Measurements from ENCODE around the gene AACS. TPM values are rescaled to one million over a fixed set of nuclear protein-coding genes. Genes with fewer than 3 reads are reported as not detected.
"Not testable (repeated sequence)": the region's sequence is repeated elsewhere in the genome, so short reads cannot be mapped to it uniquely, and the experiment has no call there.

AACS gene
- polyA plus RNA-seq, 1 donor: 19.1 TPM

- no peaks in the 10 kb centered on the region for H3K9me3 ChIP-seq (ENCODE audit: control insufficient read depth, low read depth, low read length)
- H3K27ac ChIP-seq (ENCODE audit: low read length): no peak overlapping the region
- peaks cover 24% of the 10 kb centered on the region for H3K36me3 ChIP-seq (ENCODE audit: control insufficient read depth, insufficient read depth, low read length)
- H3K4me1 ChIP-seq (ENCODE audit: control insufficient read depth, insufficient read depth, low read length): no peaks in the 10 kb centered on the region
- no peaks in the 10 kb centered on the region for H3K27me3 ChIP-seq (ENCODE audit: control insufficient read depth, insufficient read depth, low read length)
- DNase-seq: no peak
- WGBS (ENCODE audit: insufficient coverage, low lambda C conversion rate): no CpG with 5 or more reads among the region's 14 CpGs
- H3K4me3 ChIP-seq (ENCODE audit: low read length): no peak overlapping the region
These were observed 69.3 kb downstream of the AACS start for GRCh38 chr12:125134576-125134975.

- Histone ChIP-seq H3K9me3 (ENCODE audit: control insufficient read depth, low read depth, low read length) (no peaks in the 10 kb centered on the region), H3K4me3 (ENCODE audit: low read length) (no peak overlapping the region), H3K4me1 (ENCODE audit: control insufficient read depth, insufficient read depth, low read length) (no peaks in the 10 kb centered on the region), H3K27ac (ENCODE audit: low read length) (no peak overlapping the region), H3K27me3 (ENCODE audit: control insufficient read depth, insufficient read depth, low read length) (no peaks in the 10 kb centered on the region), H3K36me3 (ENCODE audit: control insufficient read depth, insufficient read depth, low read length) (peaks cover 24% of the 10 kb centered on the region)
- no peak for DNase-seq
- WGBS (ENCODE audit: insufficient coverage, low lambda C conversion rate): no CpG with 5 or more reads among the region's 8 CpGs
These were observed 70.7 kb downstream of the AACS start for GRCh38 chr12:125135906-125136305.

- 95% methylated on average over 4 of the region's 19 CpGs for WGBS (ENCODE audit: insufficient coverage, low lambda C conversion rate)
- Histone ChIP-seq H3K27ac (ENCODE audit: low read length) (no peak overlapping the region), H3K9me3 (ENCODE audit: control insufficient read depth, low read depth, low read length) (no peaks in the 10 kb centered on the region), H3K4me1 (ENCODE audit: control insufficient read depth, insufficient read depth, low read length) (no peaks in the 10 kb centered on the region), H3K27me3 (ENCODE audit: control insufficient read depth, insufficient read depth, low read length) (no peaks in the 10 kb centered on the region), H3K4me3 (ENCODE audit: low read length) (no peak overlapping the region), H3K36me3 (ENCODE audit: control insufficient read depth, insufficient read depth, low read length) (peaks cover 24% of the 10 kb centered on the region)
- no peak for DNase-seq
These were observed 71.5 kb downstream of the AACS start for GRCh38 chr12:125136702-125137101.

GRCh38 chr12:125137766-125138344, 72.6 kb downstream of the AACS start:
- H3K36me3 ChIP-seq (ENCODE audit: control insufficient read depth, insufficient read depth, low read length): peaks cover 20% of the 10 kb centered on the region
- H3K4me3 ChIP-seq (ENCODE audit: low read length): no peak overlapping the region
- H3K4me1 ChIP-seq (ENCODE audit: control insufficient read depth, insufficient read depth, low read length): no peaks in the 10 kb centered on the region
- H3K27ac ChIP-seq (ENCODE audit: low read length): no peak overlapping the region
- H3K27me3 ChIP-seq (ENCODE audit: control insufficient read depth, insufficient read depth, low read length): no peaks in the 10 kb centered on the region
- no peaks in the 10 kb centered on the region for H3K9me3 ChIP-seq (ENCODE audit: control insufficient read depth, low read depth, low read length)
- no CpG with 5 or more reads among the region's 17 CpGs for WGBS (ENCODE audit: insufficient coverage, low lambda C conversion rate)
- no peak for DNase-seq

- DNase-seq: no peak
- Histone ChIP-seq H3K27ac (ENCODE audit: low read length) (no peak overlapping the region), H3K27me3 (ENCODE audit: control insufficient read depth, insufficient read depth, low read length) (no peaks in the 10 kb centered on the region), H3K4me1 (ENCODE audit: control insufficient read depth, insufficient read depth, low read length) (no peaks in the 10 kb centered on the region), H3K4me3 (ENCODE audit: low read length) (no peak overlapping the region), H3K36me3 (ENCODE audit: control insufficient read depth, insufficient read depth, low read length) (peaks cover 11% of the 10 kb centered on the region), H3K9me3 (ENCODE audit: control insufficient read depth, low read depth, low read length) (no peaks in the 10 kb centered on the region)
- 56% methylated on average over 5 of the region's 22 CpGs for WGBS (ENCODE audit: insufficient coverage, low lambda C conversion rate)
These were observed 75.3 kb downstream of the AACS start for GRCh38 chr12:125140279-125141209.

- not testable (repeated sequence) for H3K36me3 ChIP-seq (ENCODE audit: control insufficient read depth, insufficient read depth, low read length); H3K4me3 ChIP-seq (ENCODE audit: low read length); H3K27me3 ChIP-seq (ENCODE audit: control insufficient read depth, insufficient read depth, low read length); H3K4me1 ChIP-seq (ENCODE audit: control insufficient read depth, insufficient read depth, low read length); H3K9me3 ChIP-seq (ENCODE audit: control insufficient read depth, low read depth, low read length); H3K27ac ChIP-seq (ENCODE audit: low read length); DNase-seq
- WGBS (ENCODE audit: insufficient coverage, low lambda C conversion rate): no CpG with 5 or more reads among the region's 11 CpGs
These were observed 76.0 kb downstream of the AACS start for GRCh38 chr12:125141210-125141573.

- H3K27ac ChIP-seq (ENCODE audit: low read length): no peak overlapping the region
- H3K27me3 ChIP-seq (ENCODE audit: control insufficient read depth, insufficient read depth, low read length): no peaks in the 10 kb centered on the region
- H3K9me3 ChIP-seq (ENCODE audit: control insufficient read depth, low read depth, low read length): no peaks in the 10 kb centered on the region
- H3K36me3 ChIP-seq (ENCODE audit: control insufficient read depth, insufficient read depth, low read length): peaks cover under 1% of the 10 kb centered on the region
- no peak overlapping the region for H3K4me3 ChIP-seq (ENCODE audit: low read length)
- no peak for DNase-seq
- WGBS (ENCODE audit: insufficient coverage, low lambda C conversion rate): no CpG with 5 or more reads among the region's 9 CpGs
- H3K4me1 ChIP-seq (ENCODE audit: control insufficient read depth, insufficient read depth, low read length): no peaks in the 10 kb centered on the region
These were observed 77.4 kb downstream of the AACS start for GRCh38 chr12:125142601-125143000.

GRCh38 chr12:125143491-125143890, 78.3 kb downstream of the AACS start:
- no peak for DNase-seq
- H3K4me1 ChIP-seq (ENCODE audit: control insufficient read depth, insufficient read depth, low read length): no peaks in the 10 kb centered on the region
- no peaks in the 10 kb centered on the region for H3K36me3 ChIP-seq (ENCODE audit: control insufficient read depth, insufficient read depth, low read length)
- H3K27me3 ChIP-seq (ENCODE audit: control insufficient read depth, insufficient read depth, low read length): no peaks in the 10 kb centered on the region
- WGBS (ENCODE audit: insufficient coverage, low lambda C conversion rate): no CpG with 5 or more reads among the region's 9 CpGs
- no peak overlapping the region for H3K4me3 ChIP-seq (ENCODE audit: low read length)
- no peak overlapping the region for H3K27ac ChIP-seq (ENCODE audit: low read length)
- H3K9me3 ChIP-seq (ENCODE audit: control insufficient read depth, low read depth, low read length): no peaks in the 10 kb centered on the region

- H3K4me3 ChIP-seq (ENCODE audit: low read length): no peak overlapping the region
- no CpG with 5 or more reads among the region's 12 CpGs for WGBS (ENCODE audit: insufficient coverage, low lambda C conversion rate)
- DNase-seq: no peak
These were observed 80.0 kb downstream of the AACS start for GRCh38 chr12:125145196-125145595.

GRCh38 chr12:125148316-125148715, 83.1 kb downstream of the AACS start:
- Histone ChIP-seq H3K4me1 (ENCODE audit: control insufficient read depth, insufficient read depth, low read length) (no peaks in the 10 kb centered on the region), H3K27me3 (ENCODE audit: control insufficient read depth, insufficient read depth, low read length) (no peaks in the 10 kb centered on the region), H3K36me3 (ENCODE audit: control insufficient read depth, insufficient read depth, low read length) (no peaks in the 10 kb centered on the region), H3K27ac (ENCODE audit: low read length) (no peak overlapping the region), H3K9me3 (ENCODE audit: control insufficient read depth, low read depth, low read length) (no peaks in the 10 kb centered on the region), H3K4me3 (ENCODE audit: low read length) (no peak overlapping the region)
- no peak for DNase-seq
- WGBS (ENCODE audit: insufficient coverage, low lambda C conversion rate): no CpG with 5 or more reads among the region's 6 CpGs

More at GRCh38 chr12:125145196-125145595, 80.0 kb downstream of the AACS start:
- Histone ChIP-seq H3K9me3 (ENCODE audit: control insufficient read depth, low read depth, low read length) (no peaks in the 10 kb centered on the region), H3K36me3 (ENCODE audit: control insufficient read depth, insufficient read depth, low read length) (no peaks in the 10 kb centered on the region), H3K27ac (ENCODE audit: low read length) (no peak overlapping the region), H3K27me3 (ENCODE audit: control insufficient read depth, insufficient read depth, low read length) (no peaks in the 10 kb centered on the region), H3K4me1 (ENCODE audit: control insufficient read depth, insufficient read depth, low read length) (no peaks in the 10 kb centered on the region)
